ENCODE results near the gene TP53AIP1. TPM values are rescaled to one million over a fixed set of nuclear protein-coding genes. Genes with fewer than 3 reads are reported as not detected.

Gene TP53AIP1
- total and polyA plus RNA-seq, 10 of the 15 experiments (the other 5 are each of a cell fraction or from before 2014, with no cell fraction given): 0.01 TPM; not detected in 9

- ATAC-seq (no peak), FAIRE-seq (no peak), DNase-seq (ENCODE audit: low read depth, low spot score) (no peak)
- H3K27me3 ChIP-seq (replicated peaks in 1 of 2; ENCODE audit: control insufficient read depth in 2 of 2, insufficient read depth in 2 of 2, low read length in 1 of 2): peaks cover 3 to 10% of the 10 kb centered on the region in 2 experiments; a peak in 3 of 4 replicates
- intact Hi-C loops (cut with micrococcal nuclease; ENCODE audit: unreplicated experiment): no loop called here
- no peaks in the 10 kb centered on the region for H3K4me1 ChIP-seq (ENCODE audit: control insufficient read depth, insufficient read depth, low read length)
- ChIA-PET SMC1A (ENCODE audit: uncharacterized antibody, unreplicated experiment) (no interaction called here), POLR2A (no interaction called here), RAD21 (ENCODE audit: unreplicated experiment) (no interaction called here), CTCF (interaction anchor here (0.8 to 9.2 kb wide), 2 partner anchors 14 to 25 kb away, joined by 3 to 74 read pairs; no protein-coding TSS in a partner anchor)
- H3K79me2 ChIP-seq (ENCODE audit: control insufficient read depth, insufficient read depth, low read length): no peaks in the 10 kb centered on the region
- no peaks in the 10 kb centered on the region for H3K36me3 ChIP-seq (ENCODE audit: control insufficient read depth in 2 of 2, insufficient read depth in 2 of 2, low read length in 1 of 2)
- H3K4me2 ChIP-seq (ENCODE audit: control insufficient read depth, insufficient read depth): no peak overlapping the region
- no peaks in the 10 kb centered on the region for H4K20me1 ChIP-seq (ENCODE audit: control insufficient read depth, insufficient read depth)
- in situ Hi-C loops (cut with MboI): no loop called here
- TF ChIP-seq CHD2 (IDR thresholded peaks at IDR 0.05; ENCODE audit: borderline replicate concordance, low read depth, low read length) (no peak), ZBTB40 (IDR thresholded peaks at IDR 0.05; ENCODE audit: borderline replicate concordance) (no peak), USF2 (IDR thresholded peaks at IDR 0.05; ENCODE audit: borderline replicate concordance, low read depth, low read length) (no peak), SUZ12 (IDR thresholded peaks at IDR 0.05; ENCODE audit: unreplicated experiment) (no peak), SRF (IDR thresholded peaks at IDR 0.05; ENCODE audit: low read depth in 2 of 2, low read length in 2 of 2) (no peak), RUNX3 (IDR thresholded peaks at IDR 0.05; ENCODE audit: low read length) (no peak), NFIC (IDR thresholded peaks at IDR 0.05; ENCODE audit: low read depth, low read length) (no peak), PML (IDR thresholded peaks at IDR 0.05; ENCODE audit: low read length) (no peak), CBFB (IDR thresholded peaks at IDR 0.05; ENCODE audit: low read depth) (no peak), BCL3 (IDR thresholded peaks at IDR 0.05; ENCODE audit: borderline replicate concordance, insufficient read depth, low read depth, low read length, poor library complexity, severe bottlenecking) (no peak), ZBED1 (IDR thresholded peaks at IDR 0.05; ENCODE audit: borderline replicate concordance) (no peak), CHD4 (IDR thresholded peaks at IDR 0.05) (no peak), CHD1 (IDR thresholded peaks at IDR 0.05; ENCODE audit: low read depth, low read length) (no peak), RB1 (IDR thresholded peaks at IDR 0.05; ENCODE audit: borderline replicate concordance) (no peak), BHLHE40 (IDR thresholded peaks at IDR 0.05; ENCODE audit: borderline replicate concordance in 1 of 2, low read depth in 2 of 2, low read length in 1 of 2) (no peak), RAD21 (IDR thresholded peaks at IDR 0.05; ENCODE audit: insufficient read depth, low read depth, low read length) (no peak), POU2F2 (IDR thresholded peaks at IDR 0.05; ENCODE audit: borderline replicate concordance, low read depth, low read length) (no peak), CBX5 (IDR thresholded peaks at IDR 0.05; ENCODE audit: low read depth) (no peak), HDAC6 (IDR thresholded peaks at IDR 0.05; ENCODE audit: unreplicated experiment) (no peak), NBN (IDR thresholded peaks at IDR 0.05) (no peak)
- H3K9me3 ChIP-seq (replicated peaks; ENCODE audit: control insufficient read depth, insufficient read depth, low read length): no peaks in the 10 kb centered on the region; the same call in 2 of the 3 replicates
- H3K9ac ChIP-seq (ENCODE audit: control insufficient read depth, insufficient read depth, low read length): no peak overlapping the region
- H3K4me3 ChIP-seq: no peak overlapping the region
- H3K27ac ChIP-seq (ENCODE audit: control insufficient read depth, insufficient read depth): no peak overlapping the region
- no peak overlapping the region for H2AFZ ChIP-seq (ENCODE audit: control insufficient read depth, low read depth, low read length)
- 74% methylated on average over 17 of the region's 17 CpGs for WGBS (ENCODE audit: insufficient coverage, insufficient replicate concordance, low lambda C conversion rate, missing lambda C conversion rate)
- BruUV-seq (replicated peaks): no TSS peak
Observed at GRCh38 chr11:128911239-128911638, 31.4 kb downstream of the TP53AIP1 start.

Data from GM12878 (cell line).